Activated B cell treated with CpG ODN at 0.5 μM for 24 hours (primary cell): ENCODE results near the gene ZNF563. TPM values are rescaled to one million over a fixed set of nuclear protein-coding genes. Genes with fewer than 3 reads are reported as not detected.
A peak's percentile ranks its signal among the peaks of the same experiment; 100 is the strongest.
"Not testable (repeated sequence)": the region's sequence is repeated elsewhere in the genome, so short reads cannot be mapped to it uniquely, and the experiment has no call there.

Source experiments
- ATAC-seq: fragments of 200-7000 bp; cut with Tn5 transposase; one replicate; pipeline ENCODE4 v1.10.0; 2021; ENCODE audit warnings: low read depth, mild to moderate bottlenecking, moderate library complexity
- CTCF ChIA-PET: fragments of 350-600 bp; sonication (Branson Sonifier 250); formaldehyde crosslinking; loops from one replicate; lab custom pipeline; 2021; ENCODE audit warnings: antibody characterized with exemption; lab: Charles Lee
- POLR2A ChIA-PET: fragments of 350-600 bp; sonication (Branson Sonifier 250); formaldehyde crosslinking; loops from one replicate; lab custom pipeline; 2021; ENCODE audit warnings: antibody characterized with exemption; lab: Charles Lee
- DNase-seq: peaks from one replicate; pipeline ENCODE4 v3.0.0; 2022
- H3K27ac Mint-ChIP-seq: one replicate; pipeline ENCODE4 v1.8.0; 2020; ENCODE audit warnings: mixed read lengths
- H3K27me3 Mint-ChIP-seq: one replicate; pipeline ENCODE4 v1.8.0; 2021; ENCODE audit warnings: mixed read lengths
- H3K36me3 Mint-ChIP-seq: one replicate; pipeline ENCODE4 v1.8.0; 2021; ENCODE audit warnings: low read depth, mixed read lengths
- H3K4me1 Mint-ChIP-seq: one replicate; pipeline ENCODE4 v1.8.0; 2021; ENCODE audit warnings: mixed read lengths
- H3K4me3 Mint-ChIP-seq: one replicate; pipeline ENCODE4 v1.8.0; 2020; ENCODE audit warnings: mild to moderate bottlenecking, mixed read lengths
- H3K9me3 Mint-ChIP-seq: one replicate; pipeline ENCODE4 v1.8.0; 2020; ENCODE audit warnings: mixed read lengths
- intact Hi-C: fragments of 100-400 bp; cut with micrococcal nuclease; formaldehyde crosslinking; loops from one replicate; pipeline ENCODE4 v1.15.1; 2024
- total RNA-seq: library from RNA; stranded (reverse); gene quantifications from 2 replicates; pipeline ENCODE4 v1.2.3, GENCODE V29; 2022
- TF ChIP-seq, protein P1 (sequence below): fragments of 200-600 bp; IDR thresholded peaks from one replicate; pipeline ENCODE4 v1.8.0; 2022; ENCODE audit warnings: antibody characterized with exemption, mild to moderate bottlenecking

Gene ZNF563
- total RNA-seq, 1 donor from 2014 or later, result 3.7 TPM

- intact Hi-C loops, result loop anchor here (1.0 to 2.0 kb wide), 4 partner anchors 32 to 75 kb away; partner anchors contain the start of genes ZNF44, ZNF443, ZNF563 and ZNF799
- Mint-ChIP-seq H3K4me3 (peak within 1 kb of the TSS; percentile 96), H3K9me3 (no peaks in the 10 kb centered on the region), H3K27me3 (no peaks in the 10 kb centered on the region), H3K4me1 (peaks cover 25% of the 10 kb centered on the region), H3K36me3 (peaks cover 6% of the 10 kb centered on the region), H3K27ac (peak within 1 kb of the TSS; percentile 91)
- DNase-seq (peak; percentile 68), ATAC-seq (peak; percentile 97)
- ChIA-PET POLR2A (interaction anchor here (0.5 to 3.0 kb wide), 22 partner anchors 12 to 782 kb away, joined by 3 to 40 read pairs (median 4); partner anchors contain the start of genes ZNF136, ZNF433, ZNF44 and ZNF441), CTCF (interaction anchor here (0.9 to 1.6 kb wide), 4 partner anchors 33 to 163 kb away, joined by 3 to 7 read pairs (median 3); partner anchors contain the start of genes ZNF44 and ZNF563)
- TF ChIP-seq, protein P1, sequence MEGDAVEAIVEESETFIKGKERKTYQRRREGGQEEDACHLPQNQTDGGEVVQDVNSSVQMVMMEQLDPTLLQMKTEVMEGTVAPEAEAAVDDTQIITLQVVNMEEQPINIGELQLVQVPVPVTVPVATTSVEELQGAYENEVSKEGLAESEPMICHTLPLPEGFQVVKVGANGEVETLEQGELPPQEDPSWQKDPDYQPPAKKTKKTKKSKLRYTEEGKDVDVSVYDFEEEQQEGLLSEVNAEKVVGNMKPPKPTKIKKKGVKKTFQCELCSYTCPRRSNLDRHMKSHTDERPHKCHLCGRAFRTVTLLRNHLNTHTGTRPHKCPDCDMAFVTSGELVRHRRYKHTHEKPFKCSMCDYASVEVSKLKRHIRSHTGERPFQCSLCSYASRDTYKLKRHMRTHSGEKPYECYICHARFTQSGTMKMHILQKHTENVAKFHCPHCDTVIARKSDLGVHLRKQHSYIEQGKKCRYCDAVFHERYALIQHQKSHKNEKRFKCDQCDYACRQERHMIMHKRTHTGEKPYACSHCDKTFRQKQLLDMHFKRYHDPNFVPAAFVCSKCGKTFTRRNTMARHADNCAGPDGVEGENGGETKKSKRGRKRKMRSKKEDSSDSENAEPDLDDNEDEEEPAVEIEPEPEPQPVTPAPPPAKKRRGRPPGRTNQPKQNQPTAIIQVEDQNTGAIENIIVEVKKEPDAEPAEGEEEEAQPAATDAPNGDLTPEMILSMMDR, result no peak
Measured at GRCh38 chr19:12365236-12366162, 32.1 kb upstream of the ZNF563 start, which contains the start of gene ZNF442. TSS of gene ZNF442 (minus strand) at chr19:12365683. CDS start at chr19:12363631, 2,052 bp downstream.

- POLR2A ChIA-PET, result interaction anchor here (0.6 to 3.0 kb wide), 16 partner anchors 13 to 329 kb away, joined by 3 to 40 read pairs (median 4); partner anchors contain the start of genes ZNF136, ZNF433, ZNF44 and ZNF443
- CTCF ChIA-PET, result interaction anchor here (1.2 to 1.5 kb wide), 2 partner anchors 32 to 131 kb away, joined by 3 to 7 read pairs; partner anchors contain the start of gene ZNF563
- peak overlapping the region; percentile 91 for H3K27ac Mint-ChIP-seq
- intact Hi-C loops, result loop anchor here (1.0 to 2.0 kb wide), 4 partner anchors 31 to 76 kb away; partner anchors contain the start of genes ZNF44, ZNF443, ZNF563 and ZNF799
- H3K36me3 Mint-ChIP-seq, result peaks cover 6% of the 10 kb centered on the region
- DNase-seq (peak; percentile 16), ATAC-seq (no peak)
- H3K4me1 Mint-ChIP-seq, result peaks cover 25% of the 10 kb centered on the region
- TF ChIP-seq, protein P1, result no peak
- no peaks in the 10 kb centered on the region for H3K27me3 Mint-ChIP-seq
- no peaks in the 10 kb centered on the region for H3K9me3 Mint-ChIP-seq
- H3K4me3 Mint-ChIP-seq, result peak overlapping the region; percentile 96
Measured at GRCh38 chr19:12364391-12365235, 31.2 kb upstream of the ZNF563 start.

- H3K9me3 Mint-ChIP-seq, H3K27me3 Mint-ChIP-seq, CTCF ChIA-PET, H3K27ac Mint-ChIP-seq, H3K36me3 Mint-ChIP-seq, H3K4me3 Mint-ChIP-seq, DNase-seq, intact Hi-C loops, ATAC-seq: not testable (repeated sequence)
- POLR2A ChIA-PET, result interaction anchor here (0.9 kb wide), 1 partner anchor 304 kb away, joined by 4 read pairs; no protein-coding TSS in a partner anchor
- peaks cover 25% of the 10 kb centered on the region for H3K4me1 Mint-ChIP-seq
Measured at GRCh38 chr19:12362236-12362635, 28.8 kb upstream of the ZNF563 start.

DNA sequence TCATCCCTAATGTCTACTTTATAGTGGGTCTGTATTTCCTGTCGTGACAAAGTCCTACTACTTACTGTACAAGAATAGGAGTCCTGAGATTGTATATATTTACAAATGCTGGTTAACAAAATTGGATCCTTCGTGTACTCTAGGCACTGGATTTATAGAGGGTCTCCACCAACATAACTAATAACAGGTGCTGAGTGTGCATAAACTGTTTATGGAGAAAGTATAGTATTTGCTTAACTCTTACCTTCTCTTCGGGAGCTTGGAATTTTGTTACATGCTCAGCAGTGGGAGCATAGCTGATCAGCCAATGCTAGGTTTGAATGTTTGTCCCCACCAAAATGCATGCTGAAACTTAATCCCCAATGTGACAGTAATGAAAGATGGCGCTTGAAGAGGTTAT lies 19.9 kb upstream of the ZNF563 start:
- peaks cover 54% of the 10 kb centered on the region for H3K36me3 Mint-ChIP-seq
- H3K27me3 Mint-ChIP-seq, result no peaks in the 10 kb centered on the region
- DNase-seq (no peak), ATAC-seq (no peak)
- intact Hi-C loops, result no loop called here
- no peak overlapping the region for H3K4me3 Mint-ChIP-seq
- TF ChIP-seq, protein P1, result no peak
- H3K27ac Mint-ChIP-seq, result no peak overlapping the region
- H3K9me3 Mint-ChIP-seq, result peaks cover 37% of the 10 kb centered on the region
- H3K4me1 Mint-ChIP-seq, result no peaks in the 10 kb centered on the region
- ChIA-PET CTCF (no interaction called here), POLR2A (interaction anchor here (1.1 kb wide), 1 partner anchor 12 kb away, joined by 3 read pairs; the partner anchor contains the start of gene ZNF442)

- H3K4me1 Mint-ChIP-seq, result no peaks in the 10 kb centered on the region
- H3K9me3 Mint-ChIP-seq, result peaks cover 46% of the 10 kb centered on the region
- no peak overlapping the region for H3K27ac Mint-ChIP-seq
- ChIA-PET CTCF (no interaction called here), POLR2A (interaction anchor here (0.6 kb wide), 1 partner anchor 21 kb away, joined by 3 read pairs; no protein-coding TSS in a partner anchor)
- DNase-seq (no peak), ATAC-seq (no peak)
- TF ChIP-seq, protein P1, result no peak
- H3K27me3 Mint-ChIP-seq, result no peaks in the 10 kb centered on the region
- no peak overlapping the region for H3K4me3 Mint-ChIP-seq
- intact Hi-C loops, result no loop called here
- peaks cover 57% of the 10 kb centered on the region for H3K36me3 Mint-ChIP-seq
Measured at GRCh38 chr19:12350890-12351197, 17.4 kb upstream of the ZNF563 start.
